Activated T-cell treated with anti-CD3 and anti-CD28 coated beads for 1 hour (primary cell): ENCODE data around the gene PCCB.
"Not testable (repeated sequence)": the region's sequence is repeated elsewhere in the genome, so short reads cannot be mapped to it uniquely, and the experiment has no call there.

Experiments
- DNase-seq: peaks from one replicate; pipeline ENCODE4 v3.0.0-alpha.2; 2020; ENCODE audit warnings: low read depth

The PCCB gene

DNA sequence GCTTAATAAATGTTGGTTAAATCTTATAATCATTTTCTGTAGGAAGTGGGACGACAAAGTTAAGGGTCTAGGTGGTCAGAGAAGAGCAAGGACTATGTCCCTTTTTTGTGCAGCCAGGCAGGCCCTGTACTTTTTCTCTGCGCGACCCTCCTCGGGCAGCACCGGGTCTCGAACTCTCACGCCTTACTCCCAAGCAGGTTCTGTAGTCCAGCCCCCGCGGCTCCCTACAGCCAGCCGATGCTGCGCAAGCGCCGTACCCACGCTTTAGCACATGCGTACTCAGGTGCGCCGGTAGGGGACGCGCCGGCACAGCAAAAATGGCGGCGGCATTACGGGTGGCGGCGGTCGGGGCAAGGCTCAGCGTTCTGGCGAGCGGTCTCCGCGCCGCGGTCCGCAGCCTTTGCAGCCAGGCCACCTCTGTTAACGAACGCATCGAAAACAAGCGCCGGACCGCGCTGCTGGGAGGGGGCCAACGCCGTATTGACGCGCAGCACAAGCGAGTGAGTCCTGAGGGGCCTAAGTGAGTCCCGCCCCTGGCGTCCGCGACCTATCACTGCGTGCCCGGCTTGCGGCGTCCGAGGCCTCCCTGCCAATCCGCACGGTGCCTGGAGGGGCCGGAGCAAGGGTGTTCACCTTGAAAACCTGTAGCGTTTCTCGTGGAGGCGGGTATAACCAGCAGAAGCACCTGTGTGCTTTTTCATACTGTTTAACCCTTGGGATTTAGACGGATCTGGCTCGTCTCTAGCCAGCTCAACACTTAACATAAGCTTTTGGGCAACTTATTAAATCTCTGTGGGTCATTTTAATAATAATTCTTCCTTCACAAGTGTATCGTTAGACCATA lies at the start of gene PCCB:
TSS of gene PCCB (plus strand) at position 282 of the 844 bp plus-strand sequence. CDS start at position 318, 36 bp downstream.
- peak; percentile 86 for DNase-seq

DNA sequence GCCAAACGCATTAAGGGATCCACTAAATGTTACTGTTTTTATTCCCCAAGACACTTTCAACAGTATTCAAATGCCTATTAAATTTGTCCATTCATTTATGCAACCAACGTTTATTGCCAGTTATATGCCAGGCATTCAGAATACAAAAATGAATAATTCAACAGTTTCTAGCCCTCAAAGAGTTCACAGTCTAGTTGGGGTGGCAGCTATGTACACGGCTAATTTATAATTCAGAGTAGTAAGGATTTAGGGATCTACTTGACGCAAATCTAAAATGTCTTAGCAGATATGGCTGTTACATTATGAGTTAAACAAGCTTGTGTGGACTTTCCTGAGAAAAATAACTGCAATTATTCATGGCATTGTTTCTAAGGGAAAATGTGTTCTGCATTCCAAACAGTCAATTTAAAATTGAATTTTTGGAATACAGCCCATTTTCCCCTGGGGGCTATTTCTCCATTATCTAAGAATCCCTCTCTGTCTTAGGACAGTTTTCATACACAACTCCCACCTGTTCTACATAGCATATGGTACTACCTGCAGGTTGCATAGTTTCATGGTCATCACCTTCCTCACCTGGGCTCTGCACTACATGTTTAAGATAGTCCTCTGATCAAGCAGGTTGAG lies 42.5 kb upstream of the PCCB start:
- DNase-seq = no peak

DNA sequence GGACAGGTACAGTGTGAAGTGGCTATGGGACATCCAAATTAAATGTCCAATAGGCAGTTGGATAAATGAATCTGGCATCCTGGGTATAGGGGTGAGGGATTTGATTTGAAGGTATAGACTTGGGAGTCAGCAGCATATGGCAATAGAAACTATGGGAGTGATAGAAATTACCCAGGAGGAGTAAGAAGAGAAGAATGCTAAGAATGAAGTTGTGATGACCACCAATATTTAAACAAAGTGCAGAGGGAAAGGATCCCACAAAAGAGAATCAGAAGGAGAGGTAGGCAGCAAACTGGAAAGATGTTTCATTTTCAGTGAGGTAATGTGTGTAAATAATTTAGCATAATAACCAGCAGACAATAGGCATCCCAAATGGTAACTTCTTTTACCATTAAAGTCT lies 40.2 kb upstream of the PCCB start:
- DNase-seq = no peak

DNA sequence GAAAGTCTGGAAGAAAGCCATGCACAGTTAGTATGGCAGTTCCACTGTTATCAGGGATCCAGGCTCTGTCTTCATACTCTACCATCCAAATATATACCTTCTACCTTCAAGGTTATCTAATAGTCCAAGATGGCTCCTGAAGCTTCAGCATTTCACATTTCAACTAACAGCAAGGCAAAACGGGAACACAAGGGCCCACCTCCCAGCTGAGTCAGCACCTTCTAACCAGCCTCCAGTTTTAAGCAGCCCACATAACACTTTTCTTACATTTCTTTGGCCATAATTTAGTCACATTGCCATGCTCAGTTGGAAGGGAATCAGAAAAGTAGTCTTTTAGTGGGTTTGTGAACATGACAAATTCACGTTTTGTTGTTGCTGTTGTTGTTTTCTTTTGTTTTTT lies 38.6 kb upstream of the PCCB start:
- no peak for DNase-seq

DNA sequence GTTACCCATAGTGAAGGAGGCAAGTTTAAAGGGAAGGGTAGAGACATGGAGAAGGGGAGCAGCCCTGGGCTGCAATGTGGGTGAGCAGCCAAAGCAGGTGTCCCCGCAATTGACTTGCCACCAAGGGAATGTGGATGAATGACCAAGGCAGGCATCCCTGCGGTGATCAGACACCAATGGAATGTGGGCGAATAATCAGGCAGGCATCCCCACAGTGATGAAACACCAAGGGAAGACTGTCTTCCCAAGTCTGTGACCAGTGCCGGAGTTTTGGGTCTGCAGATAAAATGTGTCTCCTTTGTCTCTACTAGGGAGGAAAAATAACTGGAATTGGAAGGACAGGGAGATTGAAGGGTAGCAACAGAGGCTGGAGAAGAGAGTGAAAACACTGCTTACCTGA lies 27.4 kb upstream of the PCCB start:
- not testable (repeated sequence) for DNase-seq

DNA sequence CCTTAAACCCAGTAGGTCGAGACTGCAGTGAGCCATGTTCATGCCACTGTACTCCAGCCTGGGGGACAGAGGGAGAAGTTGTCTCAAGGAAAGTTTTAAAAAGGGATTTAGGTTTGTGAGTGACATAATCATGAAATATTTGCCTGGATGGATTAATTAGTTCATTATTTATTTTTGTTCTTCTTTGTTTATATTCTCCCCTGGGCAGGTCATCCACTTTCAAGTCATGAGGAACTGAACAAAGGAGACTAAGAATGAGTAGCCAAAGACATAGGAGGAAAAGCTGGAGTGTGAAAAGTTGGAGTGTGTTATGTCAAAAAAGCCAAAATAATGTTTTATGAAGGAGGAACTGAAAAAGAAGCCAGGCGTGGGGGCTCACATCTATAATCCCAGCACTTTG lies 17.7 kb upstream of the PCCB start:
- no peak for DNase-seq

DNA sequence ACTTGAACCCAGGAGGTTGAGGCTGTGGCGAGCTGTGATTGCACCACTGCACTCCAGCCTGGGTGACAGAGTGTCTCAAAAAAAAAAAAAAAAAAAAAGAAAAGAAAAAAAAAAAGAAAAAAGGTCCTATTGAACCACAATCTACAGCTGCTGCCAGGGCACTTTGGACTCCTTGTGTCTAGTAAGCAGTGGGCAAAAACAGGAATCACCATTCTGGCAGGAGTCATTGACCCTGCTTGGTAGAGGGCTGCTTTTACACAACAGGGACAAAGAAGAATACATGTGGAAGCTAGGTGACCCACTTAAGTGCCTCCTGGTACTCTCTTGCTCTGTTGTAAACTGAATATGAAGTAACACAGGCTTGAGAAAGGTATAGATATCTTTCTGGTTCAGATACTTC lies 14.6 kb upstream of the PCCB start:
- no peak for DNase-seq

DNA sequence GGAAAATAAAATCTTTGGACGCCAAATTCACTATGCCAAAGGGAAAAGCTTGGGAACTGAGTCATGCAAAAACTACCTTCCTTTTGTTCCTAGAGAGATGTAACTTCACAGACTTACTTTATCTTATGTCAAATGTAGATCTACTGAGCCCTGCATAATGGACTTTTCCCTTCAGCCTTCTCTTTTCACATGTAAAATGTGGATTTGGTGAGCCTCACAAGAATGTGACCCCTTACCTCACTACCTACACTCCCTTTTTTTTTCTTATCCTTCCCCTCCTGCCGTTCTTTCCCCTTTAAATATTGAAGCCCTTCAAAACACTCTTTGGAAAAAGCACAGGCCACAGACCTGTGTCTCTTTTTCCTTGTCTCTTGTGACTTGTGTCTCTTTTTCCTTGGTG lies 14.0 kb upstream of the PCCB start:
- DNase-seq = no peak

DNA sequence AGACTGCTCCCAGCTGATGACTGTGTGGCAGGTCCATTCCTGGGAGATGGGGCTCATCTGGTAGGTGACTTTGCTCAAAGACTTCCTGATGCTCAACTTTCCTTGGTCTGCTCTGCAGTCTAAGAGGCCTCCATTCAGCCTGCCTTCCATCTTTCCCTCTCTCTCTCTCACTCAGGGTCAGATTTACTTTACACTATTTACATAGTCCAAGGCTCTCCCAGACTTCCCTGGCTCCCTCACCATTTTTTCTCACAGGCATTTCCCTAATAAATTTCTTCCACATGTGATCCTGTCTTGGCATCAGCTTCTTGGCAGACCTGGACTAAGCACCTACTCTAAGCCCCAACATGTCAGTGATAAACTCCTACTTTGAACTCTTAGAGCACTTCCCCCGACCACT lies 13.0 kb upstream of the PCCB start:
- DNase-seq = no peak

DNA sequence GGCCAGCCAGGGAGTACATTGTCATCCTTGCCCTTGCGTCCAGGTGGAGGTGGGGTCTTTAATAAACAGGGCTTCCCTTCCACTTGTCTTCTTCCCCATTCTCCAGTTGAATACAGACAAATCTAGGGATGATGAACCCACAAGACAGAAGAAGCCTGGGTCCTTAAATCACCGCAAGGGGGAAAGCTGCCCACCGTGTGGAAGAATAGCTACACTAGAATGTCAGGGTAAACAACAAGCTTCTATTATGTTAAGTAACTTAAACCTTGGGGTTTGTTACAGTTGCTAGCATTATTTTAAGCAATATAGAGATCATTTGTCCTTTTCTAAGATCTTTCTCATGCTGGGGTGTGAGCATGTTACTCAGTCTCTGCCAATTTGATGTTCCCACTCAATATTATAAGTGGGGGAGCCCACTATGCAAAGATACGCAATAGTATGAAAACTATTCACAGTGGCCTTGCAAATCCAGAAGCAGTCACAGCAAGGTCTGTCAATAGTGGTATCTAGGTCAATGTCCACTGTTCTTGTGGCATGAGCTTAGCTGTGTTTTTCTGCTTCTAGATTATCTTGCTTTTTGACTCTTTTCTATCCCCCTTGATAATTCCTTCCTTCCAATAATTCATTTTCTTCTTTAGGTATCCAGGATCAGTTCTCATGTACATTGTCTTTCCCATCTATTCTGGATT lies 12.0 kb upstream of the PCCB start:
- no peak for DNase-seq

DNA sequence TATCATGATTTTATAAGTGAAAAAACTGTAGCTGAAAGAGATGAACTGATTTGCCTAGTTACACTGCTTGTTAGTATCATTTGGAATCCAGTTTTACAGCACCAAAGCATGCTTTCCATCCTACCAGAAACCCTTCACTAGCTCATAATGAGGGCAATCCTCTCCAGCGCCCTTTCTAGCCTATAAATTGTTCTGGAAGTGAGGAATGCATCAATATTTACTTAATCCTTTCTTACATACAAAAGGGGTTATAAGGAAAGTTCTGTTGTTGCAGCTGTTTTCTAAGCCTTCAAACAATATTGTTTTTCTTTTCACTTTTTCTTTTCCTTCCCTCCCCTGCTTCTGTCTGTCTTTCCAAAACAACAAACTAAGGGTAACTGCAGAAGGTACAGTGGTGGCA lies 11.0 kb upstream of the PCCB start:
- DNase-seq = no peak

DNA sequence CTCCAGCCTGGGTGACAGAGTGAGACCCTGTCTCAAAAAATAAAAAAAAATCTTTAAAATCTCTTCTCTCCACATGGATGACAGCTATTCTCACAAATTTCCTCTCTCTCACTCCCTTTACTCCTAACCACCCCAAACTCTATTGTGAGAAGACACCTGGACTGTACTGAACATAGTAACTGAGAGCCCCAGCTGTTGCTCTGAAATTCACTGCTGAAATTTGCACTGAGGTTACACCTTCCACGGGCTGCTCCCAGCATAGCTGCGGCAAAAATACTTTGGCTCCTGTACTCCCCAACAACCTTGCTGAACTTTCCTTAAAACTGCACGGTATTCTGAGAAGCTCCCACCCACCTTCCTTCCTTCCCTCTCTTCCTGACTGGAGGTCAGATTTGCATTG lies 4.4 kb upstream of the PCCB start:
- no peak for DNase-seq

DNA sequence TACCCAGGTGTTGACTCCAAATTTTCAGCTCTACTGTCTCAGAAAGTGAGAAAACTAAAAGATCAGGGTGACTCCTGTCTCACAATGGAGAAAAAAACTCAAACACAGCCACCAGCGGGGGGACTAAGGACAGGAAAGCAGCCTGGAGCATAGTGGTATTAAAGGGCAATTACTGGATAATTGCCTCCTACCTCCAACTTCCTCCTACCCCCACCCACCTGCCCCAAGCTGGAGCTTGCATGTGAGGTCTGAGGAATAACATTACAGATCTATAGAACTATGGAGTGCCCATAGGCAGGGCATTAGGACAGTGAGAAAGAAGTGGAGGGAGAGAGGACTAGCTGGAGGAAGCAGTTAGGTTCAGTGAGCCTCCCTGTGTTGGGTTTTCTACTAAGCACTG lies 2.7 kb upstream of the PCCB start:
- DNase-seq = no peak

DNA sequence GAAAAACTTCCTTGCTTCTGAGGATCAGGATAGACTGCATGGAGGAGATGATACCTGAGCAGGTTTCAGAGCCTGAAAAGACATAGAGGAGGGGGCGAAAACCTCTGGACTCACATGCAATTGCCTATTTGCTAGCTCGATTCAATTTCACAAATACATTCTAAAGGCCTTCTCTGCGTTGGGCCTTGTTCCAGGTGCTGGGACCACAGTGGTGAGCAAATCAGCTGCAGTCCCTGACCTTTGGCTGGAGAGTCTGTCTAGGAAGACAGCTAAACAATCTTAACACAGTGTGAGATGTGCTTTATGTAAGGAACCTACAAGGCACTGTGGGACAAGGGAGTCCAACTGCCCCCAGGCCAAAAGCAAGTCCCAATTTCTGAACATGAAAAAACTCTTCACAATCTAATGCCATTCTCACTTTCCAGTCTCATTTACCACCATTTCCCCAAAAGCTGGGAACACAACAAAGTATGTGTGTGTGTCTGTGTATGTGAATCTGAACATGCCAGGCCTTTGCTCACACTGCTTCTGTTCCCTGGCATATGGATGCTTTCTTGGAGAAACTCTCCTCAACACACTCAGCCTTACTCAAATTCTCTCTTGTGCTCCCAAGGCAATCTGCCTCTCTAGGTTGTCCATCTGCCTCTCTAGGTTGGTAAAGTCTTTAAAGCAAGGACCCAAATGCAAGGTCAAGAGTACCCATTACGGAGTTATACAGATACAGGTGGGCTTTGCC lies 2.1 kb upstream of the PCCB start:
- DNase-seq = no peak

DNA sequence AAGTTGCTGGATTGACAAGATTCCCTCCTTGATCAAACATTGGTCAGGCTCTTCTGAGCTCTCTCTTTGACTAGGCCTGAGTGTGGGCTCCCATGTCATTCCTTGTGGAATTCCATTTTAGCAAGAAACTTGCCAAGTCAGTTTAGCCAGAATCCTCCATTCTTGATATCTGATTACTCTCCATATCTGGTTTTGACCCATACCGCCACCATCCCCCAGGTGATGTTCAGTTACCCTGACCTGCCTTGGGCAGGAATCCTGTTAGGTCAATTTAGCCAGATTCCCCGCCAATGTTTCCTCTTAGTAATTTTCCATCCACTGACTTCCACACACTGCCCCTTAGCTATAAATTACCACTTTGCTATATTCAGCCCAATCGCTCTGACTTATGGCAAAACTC lies 1.0 kb upstream of the PCCB start:
- DNase-seq = no peak

DNA sequence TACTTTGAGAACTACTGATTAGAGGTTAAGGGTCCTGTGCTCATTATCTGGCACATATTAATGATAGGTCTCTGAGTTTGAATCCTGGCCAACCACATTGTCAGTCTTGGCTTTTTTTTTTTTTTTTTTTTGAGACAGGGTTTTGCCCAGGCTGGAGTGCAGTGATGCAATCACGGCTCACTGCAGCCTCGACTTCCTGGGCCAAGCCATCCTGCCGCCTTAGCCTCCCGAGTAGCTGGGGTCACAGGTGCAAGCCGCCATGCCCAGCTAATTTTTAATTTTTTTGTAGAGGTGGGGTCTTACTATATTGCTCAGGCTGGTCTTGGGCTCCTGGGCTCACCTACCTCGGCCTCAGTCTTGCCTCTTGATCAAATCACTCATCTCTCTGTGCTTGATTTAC lies 547 bp upstream of the PCCB start:
- DNase-seq = no peak

DNA sequence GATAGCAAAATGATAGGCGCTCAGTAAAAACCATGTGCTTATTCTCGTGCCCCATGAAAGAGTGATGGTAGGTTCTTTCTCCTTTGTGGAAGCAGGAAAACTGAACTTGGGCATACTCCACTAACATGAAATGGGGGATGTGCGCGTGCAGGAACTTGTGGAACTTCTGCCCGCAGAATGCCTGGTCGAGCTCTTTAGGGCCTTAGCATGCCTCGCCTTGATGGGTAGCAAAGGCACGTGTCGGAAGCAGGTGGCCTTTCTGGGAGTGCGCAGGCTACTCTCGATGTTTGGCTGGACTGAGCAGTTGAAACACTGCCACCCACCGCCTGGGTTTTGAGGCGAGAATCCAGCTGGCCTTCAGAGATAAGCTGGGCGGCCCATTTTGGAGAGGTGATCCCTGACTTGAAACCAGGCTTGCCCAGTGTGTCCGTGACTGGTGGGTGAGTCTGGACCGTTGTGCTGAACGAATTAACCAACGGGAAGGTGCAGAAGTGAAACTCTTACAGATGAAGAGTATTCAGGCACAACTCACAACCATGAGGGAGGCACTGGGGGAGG lies 842 bp downstream of the PCCB start:
- peak; percentile 2 for DNase-seq

DNA sequence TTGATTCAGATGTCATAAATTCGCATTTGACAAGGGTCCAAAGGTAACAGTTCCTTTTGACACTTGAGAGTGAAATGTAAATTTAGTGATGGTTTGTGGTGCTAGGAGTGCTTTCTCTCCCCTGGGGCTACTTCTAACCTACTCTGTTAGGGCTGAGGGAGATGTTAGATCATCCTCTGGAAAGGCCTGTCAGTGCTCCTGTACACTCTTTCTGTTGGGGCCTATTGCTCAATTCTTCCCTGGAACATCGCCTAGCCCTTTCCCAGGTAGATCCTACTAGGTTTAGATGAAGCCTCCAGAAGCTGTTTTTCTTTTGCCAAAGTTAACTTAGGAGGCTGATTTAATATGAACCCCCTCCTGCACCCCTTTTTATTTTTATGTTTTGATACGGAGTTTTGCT lies 1.4 kb downstream of the PCCB start:
- no peak for DNase-seq

DNA sequence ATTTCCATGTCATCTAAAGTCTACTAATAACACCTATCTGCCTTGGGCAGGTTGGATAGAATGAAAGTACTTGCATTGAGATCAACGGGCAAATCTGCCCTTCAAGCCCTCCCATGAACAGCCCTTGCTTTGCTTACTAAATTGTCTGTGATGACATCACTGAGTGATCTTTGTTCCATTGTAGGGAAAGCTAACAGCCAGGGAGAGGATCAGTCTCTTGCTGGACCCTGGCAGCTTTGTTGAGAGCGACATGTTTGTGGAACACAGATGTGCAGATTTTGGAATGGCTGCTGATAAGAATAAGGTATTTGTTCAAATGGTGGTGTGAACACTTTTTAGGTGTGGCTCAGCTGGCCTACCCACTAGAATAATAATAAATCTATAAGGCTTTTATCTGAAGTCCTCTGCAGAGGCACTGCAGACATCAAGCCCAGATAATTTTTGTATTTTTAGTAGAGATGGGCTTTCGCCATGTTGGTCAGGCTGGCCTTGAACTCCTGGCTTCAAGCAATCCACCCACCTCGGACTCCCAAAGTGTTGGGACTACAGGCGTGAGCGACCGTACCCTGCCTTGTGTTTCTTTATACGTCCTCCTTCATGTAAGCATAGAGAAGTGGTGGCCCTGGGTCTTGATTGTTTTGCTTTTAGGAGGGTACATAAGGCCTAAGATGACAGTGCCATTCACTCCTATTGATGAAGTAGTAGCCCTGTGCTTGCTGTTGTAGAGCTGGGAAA lies 5.7 kb downstream of the PCCB start:
- no peak for DNase-seq

DNA sequence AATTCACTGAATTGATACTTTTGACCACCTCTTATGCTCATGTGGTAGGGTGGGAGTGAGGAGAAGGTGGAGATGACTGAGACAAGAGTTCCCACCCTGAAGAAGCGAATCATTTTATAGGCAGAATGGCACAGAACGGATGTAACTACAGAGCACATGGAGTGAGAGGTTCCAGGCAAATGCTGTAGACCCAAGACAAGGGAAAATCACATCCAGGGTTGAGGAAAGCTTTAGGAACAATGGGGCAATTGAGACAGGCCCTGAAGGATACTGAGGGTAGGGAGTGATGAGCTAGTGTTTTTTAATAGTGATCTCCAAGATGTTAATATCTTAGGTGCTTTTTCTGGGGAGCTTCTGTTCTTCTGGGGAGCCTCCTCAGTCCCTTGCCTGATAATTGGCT lies 8.1 kb downstream of the PCCB start:
- no peak for DNase-seq

DNA sequence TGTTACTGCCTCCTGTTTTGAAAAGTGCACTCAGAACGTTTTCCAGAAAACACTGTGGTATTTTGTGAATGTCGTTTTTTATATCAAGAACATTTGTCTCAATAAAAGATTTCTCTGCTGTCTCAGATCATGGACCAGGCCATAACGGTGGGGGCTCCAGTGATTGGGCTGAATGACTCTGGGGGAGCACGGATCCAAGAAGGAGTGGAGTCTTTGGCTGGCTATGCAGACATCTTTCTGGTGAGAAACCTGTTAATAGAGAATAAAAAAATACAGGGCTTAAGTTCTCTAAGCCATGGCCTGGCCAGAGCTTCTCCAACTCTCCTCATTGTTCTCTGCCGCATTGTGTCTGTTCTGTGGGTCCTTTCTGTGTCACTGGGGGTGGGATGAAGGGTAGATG lies 11.7 kb downstream of the PCCB start:
- DNase-seq = no peak

DNA sequence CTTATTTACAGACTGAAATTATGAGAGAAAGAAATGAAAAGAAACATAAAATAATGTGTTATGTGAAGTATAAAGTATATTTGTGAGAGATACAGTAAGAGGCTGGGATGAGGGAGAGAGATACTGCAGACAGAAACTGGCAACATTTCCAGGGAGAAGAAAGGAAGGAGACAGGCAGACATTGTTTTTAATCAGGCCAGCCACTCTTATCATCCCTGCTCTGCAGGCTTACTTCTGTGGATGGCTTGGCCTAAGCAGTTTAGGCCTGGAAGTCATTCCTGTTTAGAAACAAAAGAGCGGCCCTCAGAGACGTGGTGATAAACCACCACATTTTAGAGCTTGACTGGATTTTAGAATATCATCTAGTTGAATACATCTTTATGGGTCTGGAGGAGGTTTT lies 12.4 kb downstream of the PCCB start:
- DNase-seq = no peak
